SK-N-SH (cell line): ENCODE measurements around the gene DENND1A.

Source experiments
- ELF1 ChIP-seq: IDR thresholded peaks from 2 replicates; pipeline ENCODE4 v1.4.0; 2012
- EP300 ChIP-seq, 2 experiments: IDR thresholded peaks; 2 replicates each; pipeline versions ENCODE4 v1.4.0 to v1.6.1; 2012; ENCODE audit warnings: borderline replicate concordance in 1 of 2, low read depth in 1 of 2, low read length in 1 of 2
- EZH2phosphoT487 ChIP-seq: fragments of 200-600 bp; sonication (generic); IDR thresholded peaks from 2 replicates; pipeline ENCODE4 v1.6.1; 2017; ENCODE audit warnings: low read depth, mixed run types, mild to moderate bottlenecking, antibody characterized with exemption, moderate library complexity, borderline replicate concordance
- NRF1 ChIP-seq: IDR thresholded peaks from 2 replicates; pipeline ENCODE4 v1.6.1; 2012; ENCODE audit warnings: low read depth, mild to moderate bottlenecking, low read length
- POLR2AphosphoS5 ChIP-seq: IDR thresholded peaks from 2 replicates; pipeline ENCODE4 v1.6.1; 2012; ENCODE audit warnings: low read depth, low read length
- RFX5 ChIP-seq: IDR thresholded peaks from 2 replicates; pipeline ENCODE4 v1.6.1; 2012; ENCODE audit warnings: mild to moderate bottlenecking, improper control_type of control experiment, low read length
- SIN3A ChIP-seq: IDR thresholded peaks from 2 replicates; pipeline ENCODE4 v1.6.1; 2012; ENCODE audit warnings: low read depth, mild to moderate bottlenecking, low read length, moderate library complexity, borderline replicate concordance
- SMC3 ChIP-seq: IDR thresholded peaks from 2 replicates; pipeline ENCODE4 v1.6.1; 2012; ENCODE audit warnings: low read depth, low read length, improper control_type of control experiment
- USF2 ChIP-seq: fragments of 150-350 bp; IDR thresholded peaks from 2 replicates; pipeline ENCODE4 v1.6.1; 2017; ENCODE audit warnings: antibody characterized with exemption, low read length, low read depth, borderline replicate concordance
- TF ChIP-seq, protein P1 (sequence below): IDR thresholded peaks from 2 replicates; pipeline ENCODE4 v1.4.0; 2012; ENCODE audit warnings: low read depth
- TF ChIP-seq, protein P2 (sequence below): fragments of 200-600 bp; sonication (generic); IDR thresholded peaks from 2 replicates; pipeline ENCODE4 v1.6.1; 2017; ENCODE audit warnings: antibody characterized with exemption, mild to moderate bottlenecking, moderate library complexity

DNA sequence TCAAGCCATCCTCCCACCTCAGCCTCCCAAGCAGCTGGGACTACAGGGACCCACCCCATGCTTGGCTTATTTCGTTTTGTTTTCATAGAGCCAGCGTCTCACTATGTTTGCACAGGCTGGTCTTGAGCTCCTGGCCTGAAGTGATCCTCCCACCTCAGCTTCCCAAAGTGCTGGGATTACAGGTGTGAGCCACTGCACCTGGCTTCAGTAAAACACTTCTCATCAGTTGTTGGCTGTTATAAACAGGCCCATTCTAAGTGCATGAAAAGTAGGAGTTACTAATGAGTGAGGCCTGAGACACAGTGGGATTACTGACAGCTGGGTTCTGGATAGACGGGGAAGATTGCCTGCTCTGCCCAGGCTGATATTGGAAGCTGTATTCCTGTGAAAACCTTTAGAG, 570.4 kb downstream of the DENND1A start:
- TF ChIP-seq EP300 (IDR thresholded peaks at IDR 0.05; ENCODE audit: borderline replicate concordance in 1 of 2, low read depth in 1 of 2, low read length in 1 of 2) (no peak), NRF1 (no peak), POLR2AphosphoS5 (no peak), RFX5 (no peak), EZH2phosphoT487 (no peak), ELF1 (no peak), SIN3A (no peak), SMC3 (no peak), USF2 (no peak)
- TF ChIP-seq, protein P1, sequence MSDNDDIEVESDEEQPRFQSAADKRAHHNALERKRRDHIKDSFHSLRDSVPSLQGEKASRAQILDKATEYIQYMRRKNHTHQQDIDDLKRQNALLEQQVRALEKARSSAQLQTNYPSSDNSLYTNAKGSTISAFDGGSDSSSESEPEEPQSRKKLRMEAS = no peak
- TF ChIP-seq, protein P2, sequence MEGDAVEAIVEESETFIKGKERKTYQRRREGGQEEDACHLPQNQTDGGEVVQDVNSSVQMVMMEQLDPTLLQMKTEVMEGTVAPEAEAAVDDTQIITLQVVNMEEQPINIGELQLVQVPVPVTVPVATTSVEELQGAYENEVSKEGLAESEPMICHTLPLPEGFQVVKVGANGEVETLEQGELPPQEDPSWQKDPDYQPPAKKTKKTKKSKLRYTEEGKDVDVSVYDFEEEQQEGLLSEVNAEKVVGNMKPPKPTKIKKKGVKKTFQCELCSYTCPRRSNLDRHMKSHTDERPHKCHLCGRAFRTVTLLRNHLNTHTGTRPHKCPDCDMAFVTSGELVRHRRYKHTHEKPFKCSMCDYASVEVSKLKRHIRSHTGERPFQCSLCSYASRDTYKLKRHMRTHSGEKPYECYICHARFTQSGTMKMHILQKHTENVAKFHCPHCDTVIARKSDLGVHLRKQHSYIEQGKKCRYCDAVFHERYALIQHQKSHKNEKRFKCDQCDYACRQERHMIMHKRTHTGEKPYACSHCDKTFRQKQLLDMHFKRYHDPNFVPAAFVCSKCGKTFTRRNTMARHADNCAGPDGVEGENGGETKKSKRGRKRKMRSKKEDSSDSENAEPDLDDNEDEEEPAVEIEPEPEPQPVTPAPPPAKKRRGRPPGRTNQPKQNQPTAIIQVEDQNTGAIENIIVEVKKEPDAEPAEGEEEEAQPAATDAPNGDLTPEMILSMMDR = no peak
